ENCODE results near the gene CRYBA2.

CRYBA2 gene

DNA sequence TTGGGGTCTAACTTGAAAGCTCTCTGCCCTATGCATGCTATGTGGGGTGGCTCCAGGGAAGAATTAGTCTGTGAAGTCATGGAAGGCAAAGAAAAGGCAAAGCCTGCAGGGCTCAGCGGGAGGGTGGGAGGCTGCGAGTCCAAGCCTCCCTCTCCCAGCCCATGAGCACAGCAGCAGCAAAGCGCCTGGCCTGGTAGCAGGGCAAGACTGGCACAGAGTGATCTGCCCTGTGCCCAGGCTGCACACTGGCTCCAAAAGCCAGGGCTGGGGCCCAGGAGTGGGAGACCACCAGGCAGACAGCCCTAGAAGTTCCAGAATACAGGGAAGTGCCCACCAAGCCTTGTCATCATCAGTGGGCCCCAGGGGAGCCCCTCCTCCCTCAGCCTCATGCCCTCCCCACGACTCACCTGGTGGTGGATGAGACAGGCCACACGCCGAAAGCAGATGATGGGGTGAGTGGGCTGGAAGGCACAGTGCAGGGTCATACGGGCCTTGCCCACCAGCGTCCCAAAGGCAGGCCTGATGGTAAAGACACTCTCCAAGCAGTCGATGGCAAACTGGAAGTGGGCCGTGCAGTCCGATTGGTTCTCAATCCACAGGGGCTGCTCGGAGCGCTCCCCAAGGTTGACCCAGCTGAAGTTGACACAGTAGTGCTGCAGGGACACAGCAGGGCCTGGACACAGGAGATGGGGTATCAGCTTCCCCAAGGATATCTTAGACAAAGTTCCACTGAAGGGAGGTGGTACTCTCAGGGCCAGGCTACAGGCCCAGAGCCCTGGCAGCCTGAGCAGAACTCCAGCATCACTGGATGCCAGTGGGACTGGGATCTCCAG lies 36.0 kb upstream of the CRYBA2 start:
- H2AFZ ChIP-seq (ENCODE audit: low read depth, low read length): no peak overlapping the region
- no peak overlapping the region for H2AK5ac ChIP-seq (ENCODE audit: low read length, severe bottlenecking)
- H2BK5ac ChIP-seq (ENCODE audit: low read depth, low read length, poor library complexity, severe bottlenecking): no peak overlapping the region
- no peaks in the 10 kb centered on the region for H3K36me3 ChIP-seq (ENCODE audit: control insufficient read depth in 1 of 2, insufficient read depth in 2 of 2, low read depth in 1 of 2, low read length in 2 of 2)
- H3K27me3 ChIP-seq (ENCODE audit: control insufficient read depth in 1 of 2, insufficient read depth in 1 of 2, low read length in 2 of 2): peaks cover 65 to 81% of the 10 kb centered on the region in 2 experiments
- H3K27ac ChIP-seq (ENCODE audit: low read length, poor library complexity, severe bottlenecking): no peak overlapping the region
- no peaks in the 10 kb centered on the region for H3K9me3 ChIP-seq (ENCODE audit: control insufficient read depth, low read length)
- no peak overlapping the region for H3K23ac ChIP-seq (ENCODE audit: low read length in 2 of 2)
- no peak overlapping the region for H3K9ac ChIP-seq (ENCODE audit: low read length)
- H3K4me2 ChIP-seq (ENCODE audit: low read length, poor library complexity, severe bottlenecking): no peak overlapping the region
- no peak overlapping the region for H3K14ac ChIP-seq (ENCODE audit: low read length in 2 of 2)
- H3K79me1 ChIP-seq (replicated peaks; ENCODE audit: low read length, poor library complexity, severe bottlenecking): no peaks in the 10 kb centered on the region
- no peak overlapping the region for H2BK120ac ChIP-seq (ENCODE audit: low read depth, low read length)
- no peak overlapping the region for H2BK15ac ChIP-seq (ENCODE audit: low read depth, poor library complexity, severe bottlenecking)
- no peak overlapping the region for H2BK12ac ChIP-seq (ENCODE audit: low read length in 2 of 2)
- no peak overlapping the region for H3K4ac ChIP-seq (ENCODE audit: low read depth in 1 of 2, low read length in 2 of 2)
- H3K4me3 ChIP-seq (ENCODE audit: insufficient read depth in 1 of 2, low read depth in 1 of 2, low read length in 2 of 2): no peak overlapping the region
- DNase-seq: no peak
- no peak overlapping the region for H4K8ac ChIP-seq (ENCODE audit: low read length)
- H4K91ac ChIP-seq (ENCODE audit: low read length): no peak overlapping the region
- WGBS: 63% methylated on average over 13 of the region's 13 CpGs
- H3K18ac ChIP-seq (ENCODE audit: low read depth in 1 of 2, low read length in 2 of 2): no peak overlapping the region
- H3K4me1 ChIP-seq (ENCODE audit: control insufficient read depth, insufficient read depth, low read depth, low read length): no peaks in the 10 kb centered on the region

DNA sequence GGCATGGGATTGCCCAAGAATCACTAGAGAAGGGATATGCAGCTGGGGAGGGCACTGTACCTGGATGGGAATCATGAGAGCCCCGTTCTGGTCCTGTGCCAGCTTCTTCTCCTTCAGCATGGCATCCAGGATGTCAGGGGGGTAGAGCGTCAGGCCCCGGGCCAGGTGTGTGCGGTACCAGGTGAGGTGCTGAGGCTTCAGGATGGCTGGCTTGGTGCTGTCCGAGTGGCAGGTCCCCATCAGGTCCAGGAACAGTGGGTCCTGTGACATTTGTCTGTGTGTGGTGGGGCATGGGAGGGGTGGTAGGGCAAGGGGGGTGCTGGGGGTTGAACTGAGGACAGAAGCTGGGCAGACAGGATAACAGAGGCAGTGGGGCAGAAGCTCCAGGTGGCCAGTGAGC lies 34.9 kb upstream of the CRYBA2 start:
- H3K4ac ChIP-seq (ENCODE audit: low read depth in 1 of 2, low read length in 2 of 2): no peak overlapping the region
- no peaks in the 10 kb centered on the region for H3K4me1 ChIP-seq (ENCODE audit: control insufficient read depth, insufficient read depth, low read depth, low read length)
- H3K4me3 ChIP-seq (ENCODE audit: insufficient read depth in 1 of 2, low read depth in 1 of 2, low read length in 2 of 2): no peak overlapping the region
- no peak overlapping the region for H2AFZ ChIP-seq (ENCODE audit: low read depth, low read length)
- no peak overlapping the region for H3K18ac ChIP-seq (ENCODE audit: low read depth in 1 of 2, low read length in 2 of 2)
- no peak overlapping the region for H3K27ac ChIP-seq (ENCODE audit: low read length, poor library complexity, severe bottlenecking)
- H2BK5ac ChIP-seq (ENCODE audit: low read depth, low read length, poor library complexity, severe bottlenecking): no peak overlapping the region
- no peak overlapping the region for H4K8ac ChIP-seq (ENCODE audit: low read length)
- H3K9me3 ChIP-seq (ENCODE audit: control insufficient read depth, low read length): no peaks in the 10 kb centered on the region
- H2BK15ac ChIP-seq (ENCODE audit: low read depth, poor library complexity, severe bottlenecking): no peak overlapping the region
- H4K91ac ChIP-seq (ENCODE audit: low read length): no peak overlapping the region
- no peak overlapping the region for H3K9ac ChIP-seq (ENCODE audit: low read length)
- no peaks in the 10 kb centered on the region for H3K36me3 ChIP-seq (ENCODE audit: control insufficient read depth in 1 of 2, insufficient read depth in 2 of 2, low read depth in 1 of 2, low read length in 2 of 2)
- H2AK5ac ChIP-seq (ENCODE audit: low read length, severe bottlenecking): no peak overlapping the region
- H3K79me1 ChIP-seq (replicated peaks; ENCODE audit: low read length, poor library complexity, severe bottlenecking): no peaks in the 10 kb centered on the region
- H3K14ac ChIP-seq (ENCODE audit: low read length in 2 of 2): no peak overlapping the region
- no peak for DNase-seq
- no peak overlapping the region for H3K23ac ChIP-seq (ENCODE audit: low read length in 2 of 2)
- WGBS: 69% methylated on average over 5 of the region's 5 CpGs
- H2BK120ac ChIP-seq (ENCODE audit: low read depth, low read length): no peak overlapping the region
- H3K4me2 ChIP-seq (ENCODE audit: low read length, poor library complexity, severe bottlenecking): no peak overlapping the region
- no peak overlapping the region for H2BK12ac ChIP-seq (ENCODE audit: low read length in 2 of 2)
- H3K27me3 ChIP-seq (ENCODE audit: control insufficient read depth in 1 of 2, insufficient read depth in 1 of 2, low read length in 2 of 2): peaks cover 74 to 80% of the 10 kb centered on the region in 2 experiments

GRCh38 chr2:219027511-219028055 lies 34.4 kb upstream of the CRYBA2 start:
- no peak overlapping the region for H3K18ac ChIP-seq (ENCODE audit: low read depth in 1 of 2, low read length in 2 of 2)
- H3K4me1 ChIP-seq (ENCODE audit: control insufficient read depth, insufficient read depth, low read depth, low read length): no peaks in the 10 kb centered on the region
- no peak overlapping the region for H4K91ac ChIP-seq (ENCODE audit: low read length)
- H2BK5ac ChIP-seq (ENCODE audit: low read depth, low read length, poor library complexity, severe bottlenecking): no peak overlapping the region
- no peak overlapping the region for H3K4me2 ChIP-seq (ENCODE audit: low read length, poor library complexity, severe bottlenecking)
- no peak overlapping the region for H2AK5ac ChIP-seq (ENCODE audit: low read length, severe bottlenecking)
- H3K4ac ChIP-seq (ENCODE audit: low read depth in 1 of 2, low read length in 2 of 2): no peak overlapping the region
- DNase-seq: no peak
- H4K8ac ChIP-seq (ENCODE audit: low read length): no peak overlapping the region
- H3K9ac ChIP-seq (ENCODE audit: low read length): no peak overlapping the region
- no peak overlapping the region for H3K14ac ChIP-seq (ENCODE audit: low read length in 2 of 2)
- 89% methylated on average over 22 of the region's 22 CpGs for WGBS
- no peak overlapping the region for H2BK12ac ChIP-seq (ENCODE audit: low read length in 2 of 2)
- H2BK15ac ChIP-seq (ENCODE audit: low read depth, poor library complexity, severe bottlenecking): no peak overlapping the region
- peaks cover 74 to 80% of the 10 kb centered on the region in 2 experiments for H3K27me3 ChIP-seq (ENCODE audit: control insufficient read depth in 1 of 2, insufficient read depth in 1 of 2, low read length in 2 of 2)
- no peak overlapping the region for H3K4me3 ChIP-seq (ENCODE audit: insufficient read depth in 1 of 2, low read depth in 1 of 2, low read length in 2 of 2)
- no peak overlapping the region for H2AFZ ChIP-seq (ENCODE audit: low read depth, low read length)
- no peaks in the 10 kb centered on the region for H3K36me3 ChIP-seq (ENCODE audit: control insufficient read depth in 1 of 2, insufficient read depth in 2 of 2, low read depth in 1 of 2, low read length in 2 of 2)
- no peaks in the 10 kb centered on the region for H3K79me1 ChIP-seq (replicated peaks; ENCODE audit: low read length, poor library complexity, severe bottlenecking)
- no peaks in the 10 kb centered on the region for H3K9me3 ChIP-seq (ENCODE audit: control insufficient read depth, low read length)
- H2BK120ac ChIP-seq (ENCODE audit: low read depth, low read length): no peak overlapping the region
- no peak overlapping the region for H3K27ac ChIP-seq (ENCODE audit: low read length, poor library complexity, severe bottlenecking)
- no peak overlapping the region for H3K23ac ChIP-seq (ENCODE audit: low read length in 2 of 2)

DNA sequence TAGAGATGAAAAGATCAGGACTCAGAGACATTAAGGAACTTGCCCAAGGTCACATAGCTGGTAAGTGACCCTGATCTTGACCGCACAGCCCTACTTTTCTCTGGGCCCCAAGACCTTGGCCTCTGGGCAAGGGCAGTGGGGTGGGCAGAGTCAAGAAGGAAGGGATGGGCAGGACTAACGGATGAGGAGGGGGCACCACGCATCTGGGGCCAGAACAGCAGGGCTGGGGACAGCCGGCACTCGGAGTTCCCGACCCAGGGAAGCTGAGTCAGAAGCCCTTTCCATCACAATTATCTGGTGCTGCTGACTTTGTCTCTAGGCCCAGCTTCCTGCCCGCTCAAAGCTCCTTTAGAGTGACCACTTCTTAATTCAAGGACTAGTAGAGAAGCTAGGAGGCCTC lies 33.7 kb upstream of the CRYBA2 start:
- WGBS: 86% methylated on average over 7 of the region's 7 CpGs
- no peak overlapping the region for H3K23ac ChIP-seq (ENCODE audit: low read length in 2 of 2)

More for the DNA sequence above, 33.7 kb upstream of the CRYBA2 start:
- no peak overlapping the region for H3K4me2 ChIP-seq (ENCODE audit: low read length, poor library complexity, severe bottlenecking)
- no peaks in the 10 kb centered on the region for H3K79me1 ChIP-seq (replicated peaks; ENCODE audit: low read length, poor library complexity, severe bottlenecking)
- H3K14ac ChIP-seq (ENCODE audit: low read length in 2 of 2): no peak overlapping the region
- no peak overlapping the region for H4K8ac ChIP-seq (ENCODE audit: low read length)
- H2BK15ac ChIP-seq (ENCODE audit: low read depth, poor library complexity, severe bottlenecking): no peak overlapping the region
- no peak overlapping the region for H3K18ac ChIP-seq (ENCODE audit: low read depth in 1 of 2, low read length in 2 of 2)
- H3K9ac ChIP-seq (ENCODE audit: low read length): no peak overlapping the region
- H3K27me3 ChIP-seq (ENCODE audit: control insufficient read depth in 1 of 2, insufficient read depth in 1 of 2, low read length in 2 of 2): peaks cover 72 to 80% of the 10 kb centered on the region in 2 experiments
- no peak overlapping the region for H3K4ac ChIP-seq (ENCODE audit: low read depth in 1 of 2, low read length in 2 of 2)
- no peak overlapping the region for H4K91ac ChIP-seq (ENCODE audit: low read length)
- DNase-seq: no peak
- H3K4me1 ChIP-seq (ENCODE audit: control insufficient read depth, insufficient read depth, low read depth, low read length): no peaks in the 10 kb centered on the region
- H3K9me3 ChIP-seq (ENCODE audit: control insufficient read depth, low read length): no peaks in the 10 kb centered on the region
- no peak overlapping the region for H3K4me3 ChIP-seq (ENCODE audit: insufficient read depth in 1 of 2, low read depth in 1 of 2, low read length in 2 of 2)
- H2BK5ac ChIP-seq (ENCODE audit: low read depth, low read length, poor library complexity, severe bottlenecking): no peak overlapping the region
- no peak overlapping the region for H3K27ac ChIP-seq (ENCODE audit: low read length, poor library complexity, severe bottlenecking)
- no peak overlapping the region for H2BK12ac ChIP-seq (ENCODE audit: low read length in 2 of 2)
- no peak overlapping the region for H2BK120ac ChIP-seq (ENCODE audit: low read depth, low read length)
- H3K36me3 ChIP-seq (ENCODE audit: control insufficient read depth in 1 of 2, insufficient read depth in 2 of 2, low read depth in 1 of 2, low read length in 2 of 2): no peaks in the 10 kb centered on the region
- no peak overlapping the region for H2AFZ ChIP-seq (ENCODE audit: low read depth, low read length)
- H2AK5ac ChIP-seq (ENCODE audit: low read length, severe bottlenecking): no peak overlapping the region

Data from mesenchymal stem cell (in vitro differentiated cells and primary cell).